HL-60/S4 (cell line): ENCODE data around the gene HTR3E.
"Not testable (repeated sequence)": the region's sequence is repeated elsewhere in the genome, so short reads cannot be mapped to it uniquely, and the experiment has no call there.

Source experiments
- in situ Hi-C: fragments of 300-500 bp; cut with MboI; formaldehyde crosslinking; loops from 2 replicates; pipeline ENCODE4 v1.14.3; 2022; ENCODE audit warnings: low sequenced_read_pairs

Gene HTR3E, protein sequence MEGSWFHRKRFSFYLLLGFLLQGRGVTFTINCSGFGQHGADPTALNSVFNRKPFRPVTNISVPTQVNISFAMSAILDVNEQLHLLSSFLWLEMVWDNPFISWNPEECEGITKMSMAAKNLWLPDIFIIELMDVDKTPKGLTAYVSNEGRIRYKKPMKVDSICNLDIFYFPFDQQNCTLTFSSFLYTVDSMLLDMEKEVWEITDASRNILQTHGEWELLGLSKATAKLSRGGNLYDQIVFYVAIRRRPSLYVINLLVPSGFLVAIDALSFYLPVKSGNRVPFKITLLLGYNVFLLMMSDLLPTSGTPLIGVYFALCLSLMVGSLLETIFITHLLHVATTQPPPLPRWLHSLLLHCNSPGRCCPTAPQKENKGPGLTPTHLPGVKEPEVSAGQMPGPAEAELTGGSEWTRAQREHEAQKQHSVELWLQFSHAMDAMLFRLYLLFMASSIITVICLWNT

DNA sequence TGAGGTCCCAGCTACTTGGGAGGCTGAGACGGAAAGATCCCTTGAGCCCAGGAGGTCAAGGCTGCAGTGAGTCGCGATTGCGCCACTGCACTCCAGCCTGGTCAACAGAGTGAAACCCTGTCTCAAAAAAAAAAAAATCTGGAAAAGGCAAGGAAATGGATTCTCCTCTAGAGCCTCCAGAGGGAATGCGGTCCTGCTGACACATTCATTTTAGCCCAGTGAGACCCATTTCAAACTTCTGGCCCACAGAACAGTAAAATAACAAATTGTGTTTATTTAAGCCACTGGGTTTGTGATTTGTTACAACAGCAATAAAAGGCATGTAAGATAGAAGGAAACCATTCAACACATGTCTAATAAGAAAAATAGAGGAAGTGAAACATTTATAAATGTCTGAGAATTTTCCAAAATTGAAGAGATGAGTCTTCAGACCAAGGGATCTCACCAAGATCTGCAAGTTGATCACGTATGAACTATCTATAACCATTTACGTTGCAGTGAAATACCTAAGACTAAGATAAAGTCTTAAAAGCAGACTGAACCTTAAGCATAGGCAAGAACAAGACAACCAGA, at the start of gene HTR3E:
TSS of gene HTR3E (plus strand) at position 254 of the 573 bp plus-strand sequence. CDS start 466 bp downstream, outside the sequence.
- in situ Hi-C loops: no loop called here

DNA sequence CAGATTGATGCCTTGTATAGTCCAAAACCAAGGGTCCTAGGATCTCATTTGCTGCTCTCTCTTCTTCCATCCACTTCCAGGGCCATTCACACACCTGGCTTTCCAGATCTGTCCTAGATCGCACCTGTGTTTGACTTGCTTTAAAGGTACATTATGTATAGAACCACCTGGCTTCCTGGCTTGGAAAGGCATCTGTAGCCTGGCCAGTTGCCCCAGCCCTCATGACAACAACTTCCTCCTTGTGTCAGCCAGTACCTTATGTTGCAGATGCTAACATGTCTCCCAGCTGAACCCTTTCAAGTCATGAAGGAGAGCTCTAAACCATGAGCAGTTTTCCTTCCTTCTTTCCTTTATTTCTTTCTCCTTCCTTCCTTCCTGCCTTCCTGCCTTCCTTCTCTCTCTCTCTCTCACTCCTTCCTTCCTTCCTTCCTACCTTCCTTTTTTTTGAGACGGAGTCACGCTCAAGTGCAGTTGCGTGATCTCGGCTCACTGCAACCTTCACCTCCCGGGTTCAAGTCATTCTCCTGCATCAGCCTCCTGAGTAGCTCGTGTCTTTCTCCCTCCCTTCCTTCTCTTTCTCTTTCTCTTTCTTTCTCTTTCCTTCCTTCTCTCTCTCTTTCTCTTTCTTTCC, 46.5 kb upstream of the HTR3E start:
- in situ Hi-C loops: no loop called here

DNA sequence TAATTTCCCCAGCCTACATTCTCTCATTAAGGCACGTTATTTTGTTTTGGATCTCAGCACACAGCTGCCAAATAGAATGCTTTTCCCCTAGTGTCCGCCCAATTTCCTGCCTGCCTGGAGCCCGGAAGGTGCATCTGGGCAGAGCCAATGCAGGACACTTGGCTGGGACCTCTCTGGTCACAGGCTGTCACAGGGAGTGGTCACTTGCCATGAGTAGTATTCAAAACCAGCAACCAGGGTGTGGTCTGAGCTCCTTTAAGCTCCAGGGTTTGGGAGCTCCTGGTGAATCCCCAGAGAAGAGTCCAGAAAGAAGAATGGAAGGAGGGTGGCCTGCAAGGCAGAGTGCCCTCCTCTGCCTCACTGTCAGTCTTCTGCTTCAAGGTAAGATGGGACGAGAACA, 44.1 kb upstream of the HTR3E start, which contains the start of gene HTR3C:
TSS of gene HTR3C (plus strand) at position 281 of the 400 bp plus-strand sequence. CDS start at position 315, 34 bp downstream.
- in situ Hi-C loops: no loop called here

DNA sequence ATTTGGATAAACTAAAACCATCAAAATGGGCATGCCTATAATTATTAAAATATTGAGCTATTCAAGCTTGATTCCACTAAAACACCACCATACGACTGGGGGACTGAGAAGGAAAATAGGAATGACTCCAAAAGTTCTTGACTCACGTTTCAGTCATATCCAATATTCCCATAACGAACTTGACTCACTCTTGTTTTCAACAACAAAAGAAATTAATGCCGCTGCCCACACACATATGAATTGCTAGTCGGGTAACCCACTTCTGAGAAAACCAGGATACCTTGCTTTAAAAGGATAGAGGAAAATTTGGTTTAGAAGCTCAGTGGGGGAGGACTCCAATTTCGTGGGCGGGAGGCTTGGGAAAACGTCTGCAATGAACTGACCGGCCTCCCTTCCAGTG, 38.8 kb upstream of the HTR3E start:
- in situ Hi-C loops: no loop called here

DNA sequence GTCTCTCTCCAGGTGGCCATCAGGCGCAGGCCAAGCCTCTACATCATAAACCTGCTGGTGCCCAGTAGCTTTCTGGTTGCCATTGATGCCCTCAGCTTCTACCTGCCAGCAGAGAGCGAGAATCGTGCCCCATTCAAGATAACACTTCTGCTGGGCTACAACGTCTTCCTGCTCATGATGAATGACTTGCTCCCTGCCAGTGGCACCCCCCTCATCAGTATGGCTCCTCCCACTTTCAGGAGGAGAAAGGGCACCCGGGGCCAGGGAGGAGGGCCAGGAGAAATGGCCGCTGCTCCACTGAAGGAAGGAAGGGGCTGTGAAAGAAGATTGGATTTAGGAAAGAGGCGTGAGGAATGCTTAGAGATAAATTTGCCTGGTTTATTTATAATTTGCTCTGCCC, 37.4 kb upstream of the HTR3E start:
- in situ Hi-C loops: no loop called here

DNA sequence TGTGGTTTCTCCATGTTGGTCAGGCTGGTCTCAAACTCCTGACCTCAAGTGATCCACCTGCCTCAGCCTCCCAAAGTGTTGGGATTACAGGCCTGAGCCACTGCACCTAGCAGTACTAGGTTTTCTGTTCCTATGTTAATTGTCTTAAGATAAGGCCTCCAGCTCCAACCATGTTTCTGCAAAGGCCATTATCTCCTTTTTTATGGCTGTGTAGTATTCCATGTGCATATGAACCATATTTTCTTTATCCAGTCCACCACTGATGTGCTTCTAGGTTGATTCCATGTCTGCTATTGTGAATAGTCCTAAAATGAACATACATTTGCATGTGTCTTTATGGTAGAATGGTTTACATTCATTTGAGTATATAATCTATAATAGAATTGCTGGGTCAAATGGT, 34.2 kb upstream of the HTR3E start:
- in situ Hi-C loops: no loop called here

DNA sequence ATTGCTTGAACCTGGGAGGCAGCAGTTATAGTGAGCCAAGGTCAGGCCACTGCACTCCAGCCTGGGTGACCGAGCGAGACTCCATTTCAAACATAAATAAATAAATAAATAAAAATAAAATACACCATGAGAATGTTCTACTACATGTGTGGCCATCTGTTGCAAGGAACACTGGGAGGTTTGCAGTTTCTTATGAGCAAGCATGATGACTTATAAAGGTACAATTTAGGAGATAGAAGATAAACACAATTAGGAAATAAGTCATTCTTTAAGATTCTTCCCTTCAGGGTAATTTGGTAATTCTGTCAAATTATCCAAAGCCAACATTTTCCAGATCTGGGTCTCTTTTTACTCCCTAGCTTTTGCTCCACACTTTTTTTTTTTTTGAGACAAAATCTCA, 30.7 kb upstream of the HTR3E start:
- in situ Hi-C loops: no loop called here

DNA sequence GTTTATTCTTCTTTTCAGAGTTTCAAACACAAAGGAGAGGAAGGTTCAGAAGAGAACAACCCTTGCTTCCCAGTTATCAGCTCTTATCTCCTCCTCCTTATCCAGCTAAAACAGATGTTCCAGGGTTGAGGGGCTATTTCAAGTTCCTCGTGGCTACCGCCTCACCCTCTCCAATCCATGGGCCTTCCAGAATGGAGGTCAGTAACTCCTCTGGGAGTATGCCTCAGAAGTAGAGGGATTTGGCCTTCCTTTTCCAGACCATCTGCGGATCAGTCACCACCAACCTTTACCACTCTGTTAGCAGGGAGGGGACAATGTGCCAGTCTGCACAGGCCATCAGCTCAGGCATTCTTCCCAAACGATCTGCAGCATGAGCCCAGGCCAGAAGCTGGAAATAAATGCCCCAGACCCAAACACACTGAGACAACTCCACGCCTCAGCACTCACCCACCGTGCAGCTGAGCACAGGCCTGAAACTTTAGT, 29.2 kb upstream of the HTR3E start:
- in situ Hi-C loops: no loop called here

DNA sequence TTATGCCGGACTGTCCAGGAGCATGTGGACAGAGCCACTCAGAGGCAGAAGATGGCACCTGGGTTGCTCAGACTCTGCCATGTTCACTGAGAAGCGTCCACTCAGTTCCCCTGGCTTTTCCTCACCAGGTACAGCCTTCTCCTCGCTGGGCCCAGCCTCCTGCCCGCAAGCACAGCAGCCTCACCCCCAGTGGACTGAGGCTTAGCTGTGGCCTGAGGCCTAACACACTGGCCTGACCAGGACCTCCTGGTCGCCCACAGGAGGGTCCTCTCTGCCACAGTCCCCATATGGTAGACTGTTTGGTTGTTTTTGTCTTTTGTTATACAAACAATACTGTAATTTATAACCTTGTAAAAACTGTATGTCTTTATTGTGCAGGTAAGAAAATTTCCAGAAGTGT, 28.5 kb upstream of the HTR3E start:
- in situ Hi-C loops: no loop called here

DNA sequence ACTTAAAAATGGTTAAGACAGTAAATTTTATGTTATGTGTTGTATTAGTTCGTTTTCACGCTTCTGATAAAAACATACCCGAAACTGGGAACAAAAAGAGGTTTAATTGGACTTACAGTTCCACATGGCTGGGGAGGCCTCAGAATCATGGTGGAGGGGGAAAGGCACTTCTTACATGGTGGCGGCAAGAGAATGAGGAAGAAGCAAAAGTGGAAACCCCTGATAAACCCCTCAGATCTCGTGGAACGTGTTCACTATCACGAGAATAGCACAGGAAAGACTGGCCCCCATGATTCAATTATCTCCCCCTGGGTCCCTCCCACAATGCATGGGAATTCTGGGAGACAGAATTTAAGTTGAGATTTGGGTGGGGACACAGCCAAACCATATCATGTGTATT, 25.7 kb upstream of the HTR3E start:
- in situ Hi-C loops: not testable (repeated sequence)

DNA sequence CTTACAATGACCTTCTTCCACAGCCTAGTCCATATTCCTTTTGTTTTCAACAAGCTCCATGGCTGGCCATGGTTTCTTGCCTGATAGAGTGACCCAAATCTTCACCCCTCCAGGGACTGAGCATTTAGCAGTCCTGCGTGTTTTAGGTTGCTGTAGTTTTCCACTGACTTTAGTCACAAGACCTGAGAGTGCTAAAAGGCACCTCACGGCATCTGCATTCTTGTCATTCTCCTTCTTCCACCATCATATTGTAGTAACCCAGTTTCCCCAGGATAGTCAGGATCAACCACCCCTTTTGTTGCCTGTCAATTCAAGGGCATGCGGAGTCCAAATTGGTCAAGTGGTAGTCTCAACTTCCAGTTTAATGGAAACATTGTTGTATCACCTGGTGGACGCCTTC, 23.2 kb upstream of the HTR3E start:
- in situ Hi-C loops: no loop called here

DNA sequence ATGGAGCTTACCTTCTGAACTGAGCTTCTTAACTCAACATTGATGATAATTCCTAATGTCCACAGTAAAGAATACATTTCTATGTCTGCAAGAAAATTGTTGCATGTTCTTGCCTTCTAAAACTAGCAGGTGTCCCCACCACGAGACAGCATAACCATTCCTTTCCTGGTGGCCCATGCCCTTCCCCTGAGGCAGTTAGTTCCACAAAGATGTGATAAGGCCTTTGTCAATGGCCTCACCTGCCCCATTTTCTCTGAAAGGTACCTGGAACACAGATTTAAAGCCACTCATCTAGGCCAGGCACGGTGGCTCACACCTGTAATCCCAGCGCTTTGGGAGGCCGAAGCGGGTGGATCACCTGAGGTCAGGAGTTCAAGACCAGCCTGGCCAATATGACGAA, 21.0 kb upstream of the HTR3E start:
- in situ Hi-C loops: no loop called here

DNA sequence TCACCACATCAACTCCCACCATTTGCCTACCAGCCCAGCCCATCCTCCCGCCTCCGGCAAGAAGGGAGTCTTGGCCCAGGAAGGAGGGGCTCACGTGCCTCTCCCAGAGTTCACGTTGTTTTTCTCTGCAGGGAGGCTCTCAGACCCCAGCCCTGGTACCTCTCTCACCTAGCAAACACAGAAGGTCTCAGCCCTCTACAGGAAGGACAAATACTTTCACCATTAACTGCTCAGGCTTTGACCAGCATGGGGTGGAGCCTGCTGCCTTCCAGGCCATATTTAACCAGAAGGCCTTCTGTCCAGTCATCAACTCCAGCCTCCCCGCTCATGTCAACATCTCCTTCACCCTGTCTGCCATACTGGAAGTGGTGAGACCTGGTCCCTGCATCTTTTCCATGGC, 19.0 kb upstream of the HTR3E start:
- in situ Hi-C loops: no loop called here

DNA sequence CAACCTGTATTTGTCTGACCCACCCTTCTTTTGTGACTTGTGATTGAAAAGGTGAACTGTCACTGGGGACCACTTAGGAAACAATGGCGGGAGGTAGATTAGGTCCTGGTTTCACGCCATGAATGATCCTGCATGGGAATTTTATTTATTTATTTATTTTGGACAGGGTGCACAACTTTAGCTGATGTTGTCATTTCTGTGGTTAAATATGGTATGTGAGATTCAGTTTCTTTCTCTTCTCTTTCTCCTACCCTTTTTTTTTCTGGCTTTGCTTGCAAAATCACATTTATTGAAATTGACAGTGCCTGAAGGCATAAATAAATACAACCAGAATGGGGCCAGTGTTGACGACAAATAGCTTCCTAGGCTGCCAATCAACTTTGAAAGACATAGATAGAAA, 18.0 kb upstream of the HTR3E start:
- in situ Hi-C loops: no loop called here

DNA sequence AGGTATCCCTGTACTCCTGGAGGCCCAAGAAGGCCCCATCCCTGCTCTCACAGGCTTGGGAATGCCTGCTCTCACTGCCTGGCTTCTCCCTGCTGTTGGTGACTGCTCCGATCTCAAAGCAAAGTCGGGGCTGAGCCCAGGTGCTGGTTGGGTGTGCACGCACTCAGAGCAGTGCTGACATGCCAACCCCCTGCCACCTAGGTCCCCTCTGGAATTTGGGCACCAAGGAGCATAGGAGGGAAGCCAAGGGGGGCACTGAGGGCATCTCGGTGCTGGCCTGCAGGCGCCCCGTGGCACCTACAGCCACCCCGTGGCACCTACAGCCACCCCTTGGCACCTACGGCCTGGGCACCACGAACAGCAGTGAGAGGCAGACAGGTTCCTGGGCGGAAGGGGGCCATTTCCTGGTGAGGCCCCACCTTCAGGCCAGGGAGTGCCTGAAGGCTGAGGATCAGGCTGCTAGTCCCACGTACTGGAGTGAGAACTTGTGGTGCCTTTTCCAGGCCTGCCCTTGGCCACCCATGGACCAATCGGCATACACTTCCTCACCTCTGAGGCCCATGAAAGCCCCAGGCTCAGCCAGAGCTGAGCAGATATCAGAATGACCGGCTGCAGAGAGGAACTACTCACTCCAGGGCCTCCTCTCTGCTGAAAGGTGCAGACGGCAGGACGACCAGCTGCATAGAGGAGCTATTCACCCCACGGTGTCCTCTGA, 15.6 kb upstream of the HTR3E start:
- in situ Hi-C loops: no loop called here

DNA sequence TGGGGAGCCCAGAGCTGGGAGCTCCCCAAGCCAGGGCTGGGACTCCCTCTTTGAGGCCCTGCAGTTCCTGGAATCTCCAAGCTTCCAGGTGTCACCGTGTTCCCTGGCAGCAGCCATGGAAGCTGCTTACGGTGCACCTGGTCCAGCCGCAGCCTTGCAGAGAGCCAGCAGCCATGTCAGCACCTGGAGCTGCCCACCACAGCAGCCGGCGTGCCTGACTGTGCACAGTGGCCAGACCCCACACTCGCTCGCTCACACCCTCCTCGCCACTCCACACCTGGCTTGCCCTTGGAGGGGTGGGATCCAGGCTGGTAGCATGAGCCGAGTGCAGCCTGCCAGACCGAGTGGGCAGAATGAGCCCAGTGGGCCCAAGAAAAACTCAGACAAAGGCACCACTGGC, 14.8 kb upstream of the HTR3E start:
- in situ Hi-C loops: no loop called here

DNA sequence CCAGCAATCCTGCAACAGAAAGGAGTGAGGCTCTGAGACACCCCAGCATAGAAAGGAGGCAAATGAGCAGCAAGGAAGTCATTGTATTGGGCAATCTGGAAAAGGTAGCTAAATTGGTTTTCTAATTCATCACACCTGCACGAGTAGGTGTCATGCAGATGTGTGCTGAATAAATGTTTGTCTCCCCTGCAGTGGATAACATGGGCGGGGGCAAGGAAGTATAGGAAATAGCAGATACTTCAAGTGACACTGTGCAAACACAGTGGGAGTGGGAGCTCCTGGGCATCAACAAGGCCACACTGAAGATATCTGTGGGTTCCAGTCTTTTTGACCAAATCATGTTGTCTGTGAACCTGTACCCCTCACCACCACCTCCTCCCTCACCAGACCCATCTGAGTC, 14.4 kb upstream of the HTR3E start:
- in situ Hi-C loops: no loop called here

DNA sequence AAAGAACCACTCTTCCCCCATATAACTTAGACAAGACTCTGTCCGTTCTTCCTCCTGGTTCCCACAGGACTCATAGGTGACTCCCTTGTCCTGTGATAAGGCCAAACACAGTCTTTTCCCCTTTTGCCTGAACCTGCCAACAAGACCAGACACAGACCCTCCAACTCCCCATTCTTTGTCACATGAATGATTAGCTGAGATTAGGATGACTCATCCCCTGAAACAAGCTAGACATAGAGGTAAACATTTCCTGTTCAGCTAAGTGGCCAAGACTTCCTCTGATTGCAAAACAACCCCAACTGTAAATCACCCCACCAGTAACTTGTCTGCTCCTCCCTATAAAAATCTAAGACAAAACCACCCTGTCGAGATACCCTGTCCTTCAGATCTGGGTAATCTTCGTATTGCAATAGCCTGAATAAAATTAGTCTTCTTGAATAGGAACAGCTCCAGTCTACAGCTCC, 11.4 kb upstream of the HTR3E start:
- in situ Hi-C loops: no loop called here

DNA sequence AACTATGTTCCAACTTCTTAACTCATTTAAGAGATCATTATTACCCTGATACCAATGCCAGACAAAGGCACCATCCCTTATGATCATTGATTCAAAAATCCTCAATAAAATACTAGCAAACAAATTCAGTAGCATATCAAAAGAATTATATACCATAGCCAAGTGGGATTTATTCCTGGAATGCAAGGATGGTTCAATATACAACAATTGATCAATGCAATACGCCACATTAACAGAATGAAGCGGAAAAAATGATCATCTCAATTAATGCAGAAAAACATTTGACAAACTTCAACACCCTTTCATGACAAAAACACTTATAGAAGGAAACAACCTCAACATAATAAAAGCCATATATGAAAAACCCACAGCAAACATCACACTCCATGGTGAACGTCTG, 4.7 kb upstream of the HTR3E start:
- in situ Hi-C loops: no loop called here

DNA sequence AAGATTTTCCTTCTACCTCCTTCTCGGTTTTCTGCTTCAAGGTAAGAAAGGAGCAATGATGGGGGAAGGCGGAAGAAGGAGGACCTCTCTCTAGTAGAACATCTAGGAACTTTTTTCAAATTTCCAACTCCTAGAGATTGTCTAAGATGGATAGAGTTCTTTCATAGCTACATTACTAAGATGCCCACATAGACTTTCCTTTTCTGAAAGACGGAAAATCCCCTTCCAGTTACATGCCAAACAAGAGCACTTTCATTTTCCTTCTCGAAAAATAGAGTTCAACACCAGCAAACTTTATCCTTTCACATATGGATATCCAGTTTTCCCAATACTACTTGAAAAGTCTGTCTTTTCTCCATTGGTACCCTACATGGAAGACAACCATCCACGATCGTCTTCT, 692 bp downstream of the HTR3E start:
- in situ Hi-C loops: no loop called here
